Dedifferentiated amniotic fluid mesenchymal stem cell (primary cell): ENCODE measurements around the gene LDLRAD3.

Experiments
- DNase-seq: peaks from one replicate; pipeline ENCODE4 v3.0.0-alpha.2; 2016; ENCODE audit errors: extremely low spot score

Gene LDLRAD3

DNA sequence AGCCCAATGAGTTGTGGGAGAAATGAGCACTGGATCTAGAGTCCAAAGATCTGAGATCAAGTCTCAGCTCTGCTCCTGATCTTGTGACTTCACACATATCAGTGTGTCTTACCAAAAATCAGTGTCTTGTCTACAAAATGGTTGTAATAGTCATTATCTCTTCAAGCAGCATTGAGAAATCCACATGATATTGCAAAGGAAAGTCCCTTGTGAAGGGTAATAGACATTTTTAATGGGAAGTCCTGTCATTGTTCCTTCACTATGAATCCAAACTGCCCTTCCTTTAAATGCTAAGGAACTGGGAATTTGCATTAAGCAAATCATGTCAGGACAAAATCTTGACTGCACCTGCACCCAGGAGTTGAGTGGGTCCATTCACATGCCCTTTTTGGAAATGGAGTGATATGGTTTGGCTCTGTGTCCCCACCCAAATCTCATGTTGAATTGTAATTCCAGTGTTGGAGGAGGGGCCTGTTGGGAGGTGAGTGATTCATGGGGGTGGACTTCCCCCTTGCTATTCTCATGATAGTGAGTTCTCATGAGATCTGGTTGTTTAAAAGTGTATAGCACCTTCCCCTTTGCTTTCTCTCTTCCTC is 294.3 kb downstream of the LDLRAD3 start:
- no peak for DNase-seq

DNA sequence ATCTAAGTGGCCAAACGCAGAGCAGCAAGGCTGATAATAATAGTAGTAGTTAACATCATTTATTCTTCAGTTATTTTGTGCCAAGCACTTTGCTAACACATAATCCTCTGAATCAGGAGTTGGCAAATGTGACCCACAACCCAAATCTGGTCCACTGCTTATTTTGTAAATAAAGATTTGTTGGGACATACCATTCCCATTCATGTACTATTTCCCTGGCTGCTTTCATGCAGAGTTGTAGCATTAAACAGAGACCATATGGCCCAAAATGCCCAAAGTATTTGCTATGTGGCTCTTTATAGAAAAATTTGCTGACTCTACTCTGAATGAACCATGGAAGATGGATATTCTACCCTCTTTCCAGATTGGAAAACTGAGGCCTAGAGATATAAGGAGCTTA is 295.0 kb downstream of the LDLRAD3 start:
- no peak for DNase-seq

GRCh38 chr11:36239636-36240035 is 295.8 kb downstream of the LDLRAD3 start:
- no peak for DNase-seq

DNA sequence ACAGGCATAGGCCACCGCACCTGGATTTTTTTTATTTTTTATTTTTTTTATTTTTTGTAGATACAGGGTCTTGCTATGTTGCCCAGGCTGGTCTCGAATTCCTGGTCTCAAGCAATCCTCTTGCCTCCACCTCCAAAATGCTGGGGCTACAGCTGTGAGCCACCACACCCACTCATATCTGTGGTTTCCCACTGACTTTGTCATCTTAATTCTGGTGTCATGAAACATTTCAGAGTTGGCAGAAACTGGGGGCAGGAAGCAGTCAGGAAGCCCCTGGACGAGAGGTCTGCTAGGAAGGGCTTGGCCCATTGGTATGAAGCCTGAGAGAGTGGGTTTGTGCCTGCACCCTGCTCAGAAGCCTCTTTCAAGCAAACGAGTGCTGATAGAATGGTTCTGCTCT is 296.3 kb downstream of the LDLRAD3 start:
- DNase-seq: no peak

- DNase-seq: no peak
Observed at GRCh38 chr11:36240801-36241200, 296.9 kb downstream of the LDLRAD3 start.

DNA sequence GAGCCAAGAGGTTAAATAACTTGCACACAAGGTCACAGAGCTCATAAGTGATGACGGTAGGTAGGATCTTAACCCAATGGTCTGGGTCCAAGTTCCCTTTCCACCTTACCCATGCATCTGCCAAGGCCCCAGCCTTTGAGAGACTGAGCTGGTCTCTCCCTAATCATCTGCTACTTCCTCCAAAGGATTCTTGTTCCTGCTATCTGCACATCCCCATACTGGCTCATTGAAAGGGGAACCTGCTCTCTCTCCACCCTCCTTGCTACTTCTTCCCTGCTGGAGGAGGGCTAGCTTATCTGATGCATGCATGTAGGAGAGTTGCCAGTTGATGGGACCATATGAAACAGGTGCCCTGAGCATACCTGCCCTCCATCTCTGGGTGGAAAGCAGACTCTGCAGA is 297.6 kb downstream of the LDLRAD3 start:
- no peak for DNase-seq

DNA sequence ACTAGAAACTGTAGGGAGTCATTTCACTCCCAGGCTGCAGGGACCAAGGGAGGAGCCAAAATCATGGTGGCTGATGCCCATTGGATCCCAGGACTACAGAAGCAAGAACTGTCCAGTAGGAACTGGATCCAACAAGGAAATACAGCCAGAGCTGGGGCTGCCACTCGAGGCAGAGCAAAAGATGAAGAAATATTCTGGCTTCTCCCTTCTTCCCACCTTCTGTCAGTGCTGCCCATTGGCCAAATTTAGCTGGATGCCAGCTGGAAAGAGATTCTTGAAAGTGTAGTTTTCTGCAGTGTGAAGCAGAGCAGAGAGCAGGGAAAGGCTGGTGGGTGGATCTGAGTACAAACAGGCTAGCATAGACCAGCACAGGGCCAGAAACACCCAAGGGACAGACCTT is 299.8 kb downstream of the LDLRAD3 start:
- no peak for DNase-seq

GRCh38 chr11:36247493-36247892 is 303.6 kb downstream of the LDLRAD3 start:
- no peak for DNase-seq

DNA sequence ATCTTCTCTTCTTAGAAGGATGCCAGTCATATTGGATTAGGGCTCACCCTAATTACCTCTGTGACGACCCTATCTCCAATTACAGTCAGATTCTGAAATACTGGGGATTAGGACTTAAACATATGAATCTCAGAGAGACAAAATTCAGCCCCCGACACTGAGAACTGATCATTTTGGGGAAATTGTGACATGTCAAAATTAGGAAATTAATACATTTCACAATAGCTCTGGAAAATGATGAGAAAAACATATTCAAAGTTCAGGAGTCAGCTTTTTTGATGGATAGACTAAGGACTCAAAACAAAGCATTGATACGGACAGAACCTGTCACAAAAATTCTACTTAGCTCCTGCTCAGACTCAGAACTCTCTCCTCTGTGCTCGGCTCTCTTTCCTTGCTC is 304.6 kb downstream of the LDLRAD3 start:
- no peak for DNase-seq

GRCh38 chr11:36249246-36249645 is 305.4 kb downstream of the LDLRAD3 start:
- DNase-seq: peak; percentile 60

- no peak for DNase-seq
Observed at GRCh38 chr11:36251823-36252222, 308.0 kb downstream of the LDLRAD3 start.

DNA sequence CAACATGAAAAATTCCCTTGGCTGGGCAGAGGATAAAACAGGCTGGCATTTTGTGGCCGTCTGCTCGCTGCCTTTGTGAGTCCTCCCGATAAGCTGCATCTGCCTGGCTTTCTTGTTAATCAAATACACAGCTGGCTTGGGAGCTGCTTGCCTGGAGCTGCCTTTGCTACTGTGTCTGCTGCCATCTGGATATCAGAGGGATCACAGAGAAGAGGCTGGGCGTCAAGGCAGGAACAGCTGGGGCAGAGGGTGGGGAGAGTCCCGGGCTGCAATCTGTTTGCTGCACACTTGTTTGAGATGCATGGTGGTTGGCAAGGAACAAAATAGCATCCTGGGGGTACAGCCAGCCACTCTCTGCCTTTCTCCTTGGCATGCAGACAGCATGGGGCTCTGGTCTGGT is 309.4 kb downstream of the LDLRAD3 start:
- no peak for DNase-seq

- peak; percentile 37 for DNase-seq
Observed at GRCh38 chr11:36254713-36255112, 310.9 kb downstream of the LDLRAD3 start.

- DNase-seq: no peak
Observed at GRCh38 chr11:36257351-36257750, 313.5 kb downstream of the LDLRAD3 start.

- DNase-seq: peak; percentile 34
Observed at GRCh38 chr11:36258730-36259360, 315.0 kb downstream of the LDLRAD3 start.

DNA sequence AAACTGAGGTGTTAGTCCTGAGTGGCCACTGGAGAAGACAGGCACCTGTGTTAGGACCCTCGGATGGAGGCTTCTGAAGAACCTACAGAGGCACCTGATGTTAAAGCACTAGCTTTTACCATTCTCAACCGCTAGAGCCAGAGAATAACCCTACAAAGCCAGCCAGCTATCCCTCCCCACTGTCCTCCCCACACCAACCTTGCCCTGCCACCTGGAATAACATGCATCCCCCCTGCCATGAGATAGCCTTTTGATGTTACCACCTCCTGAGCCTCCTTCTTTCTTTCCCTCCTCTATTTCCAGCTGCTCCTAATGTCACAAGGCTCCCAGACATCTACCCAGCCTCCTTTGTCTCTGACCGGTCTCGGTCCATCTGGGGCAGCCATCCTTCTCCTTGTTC is 317.2 kb downstream of the LDLRAD3 start:
- DNase-seq: no peak

DNA sequence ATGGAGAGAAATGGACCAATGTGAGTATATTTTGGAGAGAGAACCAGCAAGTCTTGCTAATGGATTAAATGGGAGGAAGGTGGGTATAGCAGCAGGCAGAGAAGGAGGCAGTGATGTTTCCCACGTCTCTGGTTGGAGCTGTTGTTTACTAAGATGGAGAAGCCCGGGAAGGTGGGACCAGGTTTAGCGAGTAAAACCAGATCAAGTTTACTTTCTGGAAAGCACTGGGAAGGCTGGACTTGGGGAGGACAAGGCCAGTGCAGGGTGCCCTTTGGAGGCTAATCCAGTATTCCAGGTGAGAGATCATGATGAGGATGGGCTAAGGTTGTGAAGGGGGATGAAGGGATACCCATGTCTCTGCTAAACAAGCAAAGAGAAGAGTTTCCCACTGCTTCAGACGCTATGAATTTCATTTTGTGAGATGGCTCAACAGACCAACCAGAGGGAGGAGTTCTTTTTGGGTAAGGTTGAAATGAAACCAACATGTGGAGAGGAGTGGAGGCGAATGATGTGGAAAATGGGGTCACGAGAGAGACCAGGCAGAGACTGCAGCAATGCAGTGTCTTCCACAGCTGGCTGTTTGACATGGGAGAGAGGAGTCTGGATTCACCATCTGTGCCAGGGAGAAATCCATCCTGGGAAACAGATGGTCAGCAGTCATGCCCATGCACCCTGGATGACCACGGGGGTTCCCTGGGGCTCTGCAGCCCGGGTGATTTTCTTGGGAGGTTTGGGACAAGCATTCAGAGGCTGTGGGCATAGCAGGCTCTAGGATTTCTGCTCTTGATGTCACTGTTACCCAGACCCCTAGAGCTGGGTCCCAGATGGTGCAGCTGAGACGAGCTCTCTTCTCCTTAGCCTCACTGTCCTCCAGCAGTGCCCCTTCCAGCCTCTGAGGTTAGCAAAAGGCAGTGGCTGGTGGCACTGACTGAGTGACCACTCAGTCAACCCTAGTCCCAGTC is 320.4 kb downstream of the LDLRAD3 start:
- no peak for DNase-seq

- DNase-seq: no peak
Observed at GRCh38 chr11:36264973-36265344, 321.1 kb downstream of the LDLRAD3 start.

DNA sequence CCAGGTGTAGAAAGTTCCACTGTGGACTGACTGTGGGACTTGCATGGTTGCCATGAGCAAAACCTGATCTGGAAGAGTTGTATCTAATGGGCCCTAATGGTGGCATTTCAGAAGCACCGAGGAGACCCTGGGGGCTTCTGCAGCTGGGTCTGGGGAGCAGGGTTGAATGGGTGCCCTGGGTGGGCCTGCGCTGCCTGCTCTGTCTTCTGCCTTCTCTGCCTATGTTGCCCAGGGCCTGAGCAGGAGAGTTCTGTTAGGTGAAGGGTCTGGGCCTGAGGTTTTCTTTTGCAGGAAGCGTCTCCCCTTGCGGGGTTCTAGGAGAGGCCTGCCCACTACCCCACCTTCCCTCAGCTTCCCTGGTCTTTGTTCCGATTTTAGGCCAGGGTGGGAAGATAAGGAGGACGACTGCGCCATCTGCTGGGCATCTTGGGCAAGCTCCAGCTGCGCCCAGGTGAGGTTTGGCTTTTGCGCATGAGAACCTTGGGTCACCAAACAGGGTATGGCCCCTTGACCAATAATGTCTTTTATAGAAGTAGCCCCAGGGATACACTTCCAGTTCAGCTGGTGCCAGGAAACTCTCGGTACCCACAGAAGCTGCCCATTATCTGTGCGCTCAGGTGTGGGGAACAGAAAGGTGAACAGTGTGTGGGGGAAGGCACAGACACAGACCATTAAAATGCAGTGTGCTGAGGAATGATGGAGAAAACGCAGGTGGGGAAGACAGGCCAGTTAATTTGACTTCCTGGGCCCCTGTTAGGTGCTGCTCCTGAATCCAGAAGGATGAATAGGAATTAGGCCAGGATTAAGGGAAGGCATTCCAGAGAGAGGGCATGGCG is 322.1 kb downstream of the LDLRAD3 start:
- no peak for DNase-seq

GRCh38 chr11:36266767-36267166 is 322.9 kb downstream of the LDLRAD3 start:
- no peak for DNase-seq

- DNase-seq: no peak
Observed at GRCh38 chr11:36268337-36268985, 324.6 kb downstream of the LDLRAD3 start.
